Stimulated activated CD4-positive, alpha-beta T cell treated with anti-CD3 and anti-CD28 coated beads, Interleukin-15, amount 100 ng/mL, for 1 hour (primary cell): ENCODE results near the gene KMT2E.

Source experiments
- DNase-seq, 2 donors: peaks; one replicate each; pipeline ENCODE4 v3.0.0-alpha.2; 2020; ENCODE audit warnings: low read depth in 1 of 2, low spot score in 1 of 2

The KMT2E gene

GRCh38 chr7:105009667-105010503 lies 4.1 kb upstream of the KMT2E start:
- no peak for DNase-seq

- no peak for DNase-seq
Measured at GRCh38 chr7:105010504-105011130, 3.4 kb upstream of the KMT2E start.

GRCh38 chr7:105011141-105011830 lies 2.7 kb upstream of the KMT2E start:
- DNase-seq: no peak

GRCh38 chr7:105011831-105012502 lies 2.0 kb upstream of the KMT2E start:
- DNase-seq: peak in 1 of 2 donors; percentile 15

GRCh38 chr7:105012503-105013220 lies 1.3 kb upstream of the KMT2E start:
- DNase-seq: peak; percentile 99 to 100

- DNase-seq: peak; percentile 89 to 94
Measured at GRCh38 chr7:105013221-105013815, 687 bp upstream of the KMT2E start.

GRCh38 chr7:105014693-105015389 lies 836 bp downstream of the KMT2E start:
- peak; percentile 11 to 28 for DNase-seq

GRCh38 chr7:105015390-105015965 lies 1.5 kb downstream of the KMT2E start:
- DNase-seq: no peak

- no peak for DNase-seq
Measured at GRCh38 chr7:105016068-105016708, 2.2 kb downstream of the KMT2E start.

GRCh38 chr7:105016709-105017656 lies 3.0 kb downstream of the KMT2E start:
- no peak for DNase-seq

GRCh38 chr7:105017657-105018365 lies 3.8 kb downstream of the KMT2E start:
- no peak for DNase-seq

- DNase-seq: no peak
Measured at GRCh38 chr7:105019269-105019668, 5.3 kb downstream of the KMT2E start.

- DNase-seq: no peak
Measured at GRCh38 chr7:105020926-105021325, 6.9 kb downstream of the KMT2E start.

GRCh38 chr7:105021352-105021751 lies 7.3 kb downstream of the KMT2E start:
- no peak for DNase-seq

- DNase-seq: no peak
Measured at GRCh38 chr7:105021967-105022366, 8.0 kb downstream of the KMT2E start.

- DNase-seq: no peak
Measured at GRCh38 chr7:105022458-105022857, 8.5 kb downstream of the KMT2E start.

GRCh38 chr7:105024734-105025133 lies 10.7 kb downstream of the KMT2E start:
- DNase-seq: no peak
